Upper lobe of left lung (tissue), 6 donors: Measurements from ENCODE around the gene ANGPTL4. TPM values are rescaled to one million over a fixed set of nuclear protein-coding genes. Genes with fewer than 3 reads are reported as not detected.
A peak's percentile ranks its signal among the peaks of the same experiment; 100 is the strongest.

Experiments
- ATAC-seq, 2 donors: fragments of 200-7000 bp; cut with Tn5 transposase; one replicate each; pipeline ENCODE4 v1.9.1; 2022; ENCODE audit warnings: mild to moderate bottlenecking in 2 of 2, moderate library complexity in 2 of 2; ENCODE audit not compliant: low FRiP score in 2 of 2
- DNase-seq, 2 donors: peaks; one replicate each; pipeline ENCODE4 v3.0.0-alpha.2; 2019 to 2020
- H3K27ac ChIP-seq, 4 donors: fragments of 200-600 bp; sonication (generic); one replicate each; pipeline ENCODE4 v1.5.1; 2016 to 2019
- H3K27me3 ChIP-seq, 4 donors: fragments of 200-600 bp; sonication (generic); one replicate each; pipeline ENCODE4 v1.5.1; 2017 to 2019
- H3K36me3 ChIP-seq, 4 donors: fragments of 200-600 bp; sonication (generic); one replicate each; pipeline ENCODE4 v1.5.1; 2016 to 2019
- H3K4me1 ChIP-seq, 4 donors: fragments of 200-600 bp; sonication (generic); one replicate each; pipeline ENCODE4 v1.5.1; 2018 to 2019
- H3K4me3 ChIP-seq, 4 donors: fragments of 200-600 bp; sonication (generic); one replicate each; pipeline ENCODE4 v1.5.1; 2017 to 2019; ENCODE audit warnings: mild to moderate bottlenecking in 2 of 4, moderate library complexity in 1 of 4
- H3K9me3 ChIP-seq, 4 donors: fragments of 200-600 bp; sonication (generic); one replicate each; pipeline ENCODE4 v1.5.1; 2018 to 2019
- EP300 ChIP-seq, 4 donors: sonication (generic); formaldehyde crosslinking; IDR thresholded peaks; one replicate each; pipeline ENCODE4 v1.5.1; 2017; ENCODE audit warnings: antibody characterized with exemption in 4 of 4, control low read depth in 2 of 4
- POLR2A ChIP-seq, 4 donors: fragments of 450-650 bp; IDR thresholded peaks; one replicate each; pipeline ENCODE4 v1.5.1; 2016 to 2017; ENCODE audit warnings: antibody characterized with exemption in 4 of 4, mild to moderate bottlenecking in 2 of 4
- POLR2AphosphoS5 ChIP-seq, 2 donors: sonication (generic); formaldehyde crosslinking; IDR thresholded peaks; one replicate each; pipeline ENCODE4 v1.5.1; 2017; ENCODE audit warnings: antibody characterized with exemption in 2 of 2
- WGBS, 2 donors: methylation state at CpG; one replicate each; pipeline ENCODE4 v1.1.5; 2017 to 2018; 5-methylcytosine and 5-hydroxymethylcytosine counted together
- total RNA-seq, 6 donors: library from RNA; depleted of rRNA in 4 of 6; stranded (reverse); fragments of >200 nt in 4 of 6; gene quantifications; one replicate each; pipeline versions ENCODE4 v1.1.0 to v1.2.1, GENCODE V29; 2016 to 2021
- TF ChIP-seq, protein P1 (sequence below), 6 experiments: fragments of 450-650 bp in 4 of 6; fragments of 200-600 bp in 2 of 6; sonication (generic) in 2 of 6; IDR thresholded peaks; one replicate each; pipeline ENCODE4 v1.5.1; 2016 to 2019; ENCODE audit warnings: antibody characterized with exemption in 6 of 6
- donor health status: DM: no; HTN: no; CAD: no; lungs with moderate emphysema.
- donor health status: DM: no; HTN: yes; CAD: no; lungs with severe emphysema.

The ANGPTL4 gene
- total RNA-seq, 6 donors from 2014 or later: 1.8 to 27.7 (median 13.4) TPM; not detected in 1

DNA sequence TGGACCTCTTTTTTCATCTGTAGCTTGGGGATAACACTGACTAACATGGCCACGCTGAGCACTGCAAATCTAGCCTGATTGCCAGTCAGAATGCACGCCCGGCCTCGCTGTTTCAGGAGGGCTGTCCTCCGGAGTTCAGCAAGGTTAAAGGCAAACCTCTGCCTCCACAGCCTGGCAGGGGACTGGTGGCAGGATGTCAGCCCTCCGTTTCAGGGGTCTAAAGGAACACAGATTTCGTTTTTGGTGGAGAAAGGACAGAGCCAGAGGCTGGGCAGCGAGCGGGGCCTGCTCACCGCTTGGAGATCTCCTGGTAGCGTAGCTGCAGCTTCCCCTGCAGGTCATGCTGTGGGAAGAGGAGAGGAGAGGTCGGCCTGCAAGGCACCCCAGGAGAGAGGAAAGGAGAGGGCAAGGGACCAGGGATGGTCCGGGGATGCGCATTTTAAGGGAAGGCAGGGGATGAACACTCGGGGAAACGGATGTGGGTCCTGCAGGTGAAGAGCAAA lies 43.3 kb upstream of the ANGPTL4 start:
- TF ChIP-seq EP300 (IDR thresholded peaks at IDR 0.05) (no peak), POLR2A (IDR thresholded peaks at IDR 0.05) (no peak), POLR2AphosphoS5 (IDR thresholded peaks at IDR 0.05) (no peak)
- TF ChIP-seq, protein P1, sequence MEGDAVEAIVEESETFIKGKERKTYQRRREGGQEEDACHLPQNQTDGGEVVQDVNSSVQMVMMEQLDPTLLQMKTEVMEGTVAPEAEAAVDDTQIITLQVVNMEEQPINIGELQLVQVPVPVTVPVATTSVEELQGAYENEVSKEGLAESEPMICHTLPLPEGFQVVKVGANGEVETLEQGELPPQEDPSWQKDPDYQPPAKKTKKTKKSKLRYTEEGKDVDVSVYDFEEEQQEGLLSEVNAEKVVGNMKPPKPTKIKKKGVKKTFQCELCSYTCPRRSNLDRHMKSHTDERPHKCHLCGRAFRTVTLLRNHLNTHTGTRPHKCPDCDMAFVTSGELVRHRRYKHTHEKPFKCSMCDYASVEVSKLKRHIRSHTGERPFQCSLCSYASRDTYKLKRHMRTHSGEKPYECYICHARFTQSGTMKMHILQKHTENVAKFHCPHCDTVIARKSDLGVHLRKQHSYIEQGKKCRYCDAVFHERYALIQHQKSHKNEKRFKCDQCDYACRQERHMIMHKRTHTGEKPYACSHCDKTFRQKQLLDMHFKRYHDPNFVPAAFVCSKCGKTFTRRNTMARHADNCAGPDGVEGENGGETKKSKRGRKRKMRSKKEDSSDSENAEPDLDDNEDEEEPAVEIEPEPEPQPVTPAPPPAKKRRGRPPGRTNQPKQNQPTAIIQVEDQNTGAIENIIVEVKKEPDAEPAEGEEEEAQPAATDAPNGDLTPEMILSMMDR (IDR thresholded peaks at IDR 0.05): no peak
- Histone ChIP-seq H3K36me3 (peaks cover 0 to 39% (median 23%) of the 10 kb centered on the region in 4 donors), H3K9me3 (no peaks in the 10 kb centered on the region), H3K27ac (peak overlapping the region; percentile 89 to 95 (median 92)), H3K4me3 (peak overlapping the region; percentile 57 to 82 (median 70)), H3K4me1 (peaks cover 34 to 43% (median 39%) of the 10 kb centered on the region in 4 donors), H3K27me3 (no peaks in the 10 kb centered on the region)
- ATAC-seq: peak; percentile 1 to 3
- WGBS, 2 donors: 1 to 2% methylated on average over 12 to 16 of the region's 16 CpGs
- DNase-seq: no peak

DNA sequence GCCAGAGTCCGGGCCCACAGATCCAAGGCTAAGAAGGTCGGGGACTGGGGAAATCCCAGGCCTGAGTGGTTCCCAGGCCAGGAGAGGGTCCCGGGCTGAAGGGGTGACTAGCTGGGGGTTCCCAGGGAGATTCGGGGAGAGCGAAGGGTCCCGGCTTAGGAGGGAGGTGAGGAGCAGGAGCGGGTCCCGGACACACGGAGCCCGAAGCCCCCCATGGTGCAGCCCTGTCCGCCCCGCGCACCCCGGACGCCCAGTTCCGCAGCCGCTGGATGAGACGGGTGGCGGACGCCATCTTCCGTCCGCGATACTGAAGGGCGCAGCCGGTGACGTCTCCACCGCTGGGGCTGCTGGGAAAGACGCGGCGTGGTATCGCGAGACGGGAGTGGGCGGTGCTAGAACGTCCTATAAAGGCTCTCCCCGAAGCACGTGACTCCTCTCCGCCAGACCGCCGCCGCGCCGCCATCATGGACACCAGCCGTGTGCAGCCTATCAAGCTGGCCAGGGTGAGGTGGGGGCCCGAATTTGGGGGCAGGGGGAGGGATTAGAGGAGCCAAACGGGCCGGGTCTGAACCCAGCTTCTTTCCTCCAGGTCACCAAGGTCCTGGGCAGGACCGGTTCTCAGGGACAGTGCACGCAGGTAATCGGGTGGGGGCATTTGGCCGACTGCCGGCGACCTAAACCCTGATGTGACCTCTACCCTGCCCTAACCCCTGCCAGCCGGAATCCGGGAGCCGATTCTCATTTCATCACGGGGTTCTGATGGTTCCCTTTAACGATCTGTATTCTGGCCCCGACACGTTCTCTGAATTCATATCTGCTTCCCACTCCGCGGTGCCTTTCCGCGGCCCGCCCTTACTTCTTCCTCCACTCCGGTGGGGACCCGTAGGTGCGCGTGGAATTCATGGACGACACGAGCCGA lies 42.6 kb upstream of the ANGPTL4 start, which contains the start of the genes NDUFA7 and RPS28:
Gene NDUFA7 (minus strand): TSS at position 309 of the 919 bp plus-strand sequence. CDS start 17 bp downstream, at position 292.
Gene RPS28 (plus strand): TSS at position 430 of the 919 bp plus-strand sequence. CDS start 35 bp downstream, at position 465.
- TF ChIP-seq, protein P1 (IDR thresholded peaks at IDR 0.05): peak in 5 of 6 experiments; percentile 40 to 86 (median 47)
- TF ChIP-seq POLR2A (IDR thresholded peaks at IDR 0.05) (peak; percentile 83 to 95 (median 89)), POLR2AphosphoS5 (IDR thresholded peaks at IDR 0.05) (peak; percentile 97 to 99), EP300 (IDR thresholded peaks at IDR 0.05) (peak in 1 of 4 donors; percentile 88)
- peak; percentile 95 to 97 for ATAC-seq
- Histone ChIP-seq H3K4me3 (peak within 1 kb of the TSS; percentile 57 to 82 (median 70)), H3K36me3 (peaks cover 0 to 36% (median 20%) of the 10 kb centered on the region in 4 donors), H3K27ac (peak within 1 kb of the TSS; percentile 89 to 95 (median 92)), H3K27me3 (no peaks in the 10 kb centered on the region), H3K9me3 (no peaks in the 10 kb centered on the region), H3K4me1 (peaks cover 34 to 42% (median 36%) of the 10 kb centered on the region in 4 donors)
- DNase-seq: peak; percentile 95 to 97
- 1% methylated on average over 42 to 60 of the region's 72 CpGs for WGBS, 2 donors

DNA sequence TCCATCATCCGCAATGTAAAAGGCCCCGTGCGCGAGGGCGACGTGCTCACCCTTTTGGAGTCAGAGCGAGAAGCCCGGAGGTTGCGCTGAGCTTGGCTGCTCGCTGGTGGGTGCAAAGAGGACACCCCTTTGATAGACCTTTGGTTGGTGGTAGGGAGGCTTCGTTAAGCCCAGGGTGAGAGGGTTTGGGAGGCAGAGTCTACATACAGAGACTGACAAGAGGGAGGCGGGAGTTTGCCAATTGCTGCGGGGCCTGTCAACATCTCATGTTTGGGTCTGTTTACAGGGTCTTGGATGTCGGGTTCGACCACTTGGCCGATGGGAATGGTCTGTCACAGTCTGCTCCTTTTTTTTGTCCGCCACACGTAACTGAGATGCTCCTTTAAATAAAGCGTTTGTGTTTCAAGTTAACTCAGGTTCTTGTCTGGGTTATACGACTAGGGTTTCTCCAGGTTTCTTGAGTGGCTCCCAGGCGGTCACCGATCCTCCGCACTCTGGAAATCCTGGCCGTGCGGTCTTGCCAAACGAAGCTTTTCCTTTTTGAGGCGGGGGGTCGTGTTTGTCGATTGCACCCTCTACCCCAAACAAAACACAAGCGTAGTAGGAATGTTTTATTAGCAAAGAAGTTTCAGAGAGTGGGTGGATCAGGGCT lies 41.8 kb upstream of the ANGPTL4 start:
- ATAC-seq: no peak
- 18 to 23% methylated on average over 30 of the region's 30 CpGs for WGBS, 2 donors

DNA sequence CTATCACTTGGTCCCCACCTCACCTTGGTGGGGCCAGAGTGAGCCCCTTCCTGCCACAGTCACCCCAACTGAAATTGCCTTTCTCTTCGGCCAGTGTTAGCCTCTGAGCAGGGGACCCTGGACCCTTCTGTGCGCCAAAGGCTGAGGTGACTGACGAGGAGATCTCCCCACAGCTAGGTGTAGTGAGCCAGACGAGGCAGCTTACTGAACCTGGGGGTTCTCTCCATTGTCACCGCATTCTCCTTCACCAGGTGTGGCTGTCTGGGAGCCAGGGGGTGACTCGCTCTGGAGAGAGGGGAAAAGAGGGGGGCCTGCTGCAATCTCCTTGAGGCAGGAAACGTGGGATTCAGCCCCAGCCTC lies 41.3 kb upstream of the ANGPTL4 start:
- Histone ChIP-seq H3K27ac (peak overlapping the region in 2 of 4 donors; percentile 89 to 91), H3K9me3 (no peaks in the 10 kb centered on the region), H3K36me3 (peaks cover 0 to 36% (median 19%) of the 10 kb centered on the region in 4 donors), H3K27me3 (no peaks in the 10 kb centered on the region), H3K4me1 (peaks cover 26 to 42% (median 32%) of the 10 kb centered on the region in 4 donors), H3K4me3 (peak overlapping the region; percentile 57 to 82 (median 70))
- 75% methylated on average over 6 of the region's 7 CpGs; no CpG with 5 or more reads in 1 of the 2 donors for WGBS, 2 donors
- DNase-seq (no peak), ATAC-seq (no peak)
- TF ChIP-seq, protein P1 (IDR thresholded peaks at IDR 0.05): no peak
- no peak for TF ChIP-seq POLR2AphosphoS5 (IDR thresholded peaks at IDR 0.05)

More for the DNA sequence above, 41.8 kb upstream of the ANGPTL4 start:
- TF ChIP-seq EP300 (IDR thresholded peaks at IDR 0.05) (no peak), POLR2A (IDR thresholded peaks at IDR 0.05) (no peak), POLR2AphosphoS5 (IDR thresholded peaks at IDR 0.05) (no peak)
- TF ChIP-seq, protein P1 (IDR thresholded peaks at IDR 0.05): no peak
- no peak for DNase-seq
- Histone ChIP-seq H3K27me3 (no peaks in the 10 kb centered on the region), H3K4me1 (peaks cover 26 to 42% (median 32%) of the 10 kb centered on the region in 4 donors), H3K9me3 (no peaks in the 10 kb centered on the region), H3K27ac (peak overlapping the region; percentile 89 to 95 (median 92)), H3K36me3 (peaks cover 0 to 35% (median 19%) of the 10 kb centered on the region in 4 donors), H3K4me3 (peak overlapping the region; percentile 57 to 82 (median 70))
